ENCODE results near the gene CHST11.

Gene CHST11

DNA sequence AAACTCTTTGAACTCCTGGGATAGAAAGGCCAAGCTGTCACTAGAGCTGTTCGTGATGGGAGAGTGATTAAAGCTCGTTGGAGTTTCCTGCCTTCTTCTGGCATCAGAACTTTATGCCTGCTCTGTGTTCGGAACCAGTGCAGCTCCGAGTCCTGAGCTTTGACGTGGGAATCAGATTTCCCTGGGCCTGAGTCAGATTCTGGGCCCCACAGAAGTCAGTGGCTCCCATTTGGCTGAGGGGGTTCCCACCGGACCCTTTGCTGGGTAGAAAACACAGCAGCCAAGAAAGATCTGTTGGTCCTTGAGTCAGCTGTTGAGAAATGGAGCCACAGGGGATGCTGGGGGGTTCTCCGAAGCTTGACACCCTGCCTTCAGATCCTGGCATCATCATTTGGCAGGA, 238.0 kb downstream of the CHST11 start:
- DNase-seq (ENCODE audit: low read depth, low spot score), result no peak

DNA sequence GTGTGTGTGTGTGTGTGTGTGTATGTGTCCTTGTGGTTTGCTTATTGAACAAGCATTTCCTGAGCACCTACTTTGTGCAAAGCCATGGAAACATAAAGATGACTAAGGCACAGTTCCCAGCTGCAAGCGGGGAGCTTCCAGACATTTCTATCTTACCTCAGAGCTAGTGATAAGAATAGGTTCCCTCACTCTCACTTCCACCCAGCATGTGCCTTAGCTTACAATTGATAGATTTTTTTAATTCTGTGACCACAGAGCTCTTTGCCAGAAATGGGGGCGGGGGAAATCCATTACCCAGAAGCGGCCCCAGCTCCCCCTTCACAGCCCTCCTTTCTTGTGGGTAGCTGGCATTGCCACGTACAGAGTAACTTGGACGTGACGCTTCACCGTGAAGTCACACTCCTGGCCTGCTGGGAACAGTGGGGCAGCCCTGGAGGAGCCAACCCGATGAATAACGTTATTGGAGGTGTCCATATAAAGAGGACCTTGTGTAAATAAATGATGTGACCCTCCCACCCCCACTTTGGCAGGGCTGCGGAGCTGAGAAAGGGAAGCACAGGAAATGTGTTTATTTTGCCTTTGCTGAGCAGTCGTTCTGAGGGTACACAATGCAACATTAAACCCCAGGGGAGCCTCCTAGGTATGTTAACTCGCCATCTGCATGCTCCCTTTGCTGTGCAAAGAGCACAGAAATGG, 238.9 kb downstream of the CHST11 start:
- DNase-seq (ENCODE audit: low read depth, low spot score), result peak; percentile 54

GRCh38 chr12:104697186-104697585, 240.4 kb downstream of the CHST11 start:
- DNase-seq (ENCODE audit: low read depth, low spot score), result no peak

DNA sequence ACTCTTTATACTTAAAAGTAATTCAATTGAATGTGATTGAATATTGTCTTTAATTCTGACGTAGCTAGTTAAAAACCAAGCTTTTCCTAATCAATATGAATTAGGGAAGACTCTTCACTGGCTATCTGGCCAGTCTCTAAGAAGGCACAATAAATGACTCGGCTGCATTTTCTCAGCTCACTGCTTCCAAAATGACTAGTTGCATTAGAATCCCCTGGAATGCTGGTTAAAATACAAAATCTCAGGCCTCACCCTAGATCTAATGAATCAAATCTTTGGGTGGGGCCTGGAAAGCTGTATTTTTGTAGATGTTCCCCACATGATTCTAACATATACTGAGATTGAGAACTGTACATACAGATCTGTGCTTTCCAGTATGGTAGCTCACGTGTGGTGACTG, 242.1 kb downstream of the CHST11 start:
- DNase-seq (ENCODE audit: low read depth, low spot score), result no peak

GRCh38 chr12:104699489-104700190, 242.9 kb downstream of the CHST11 start:
- DNase-seq (ENCODE audit: low read depth, low spot score), result no peak

GRCh38 chr12:104700324-104700723, 243.6 kb downstream of the CHST11 start:
- no peak for DNase-seq (ENCODE audit: low read depth, low spot score)

DNA sequence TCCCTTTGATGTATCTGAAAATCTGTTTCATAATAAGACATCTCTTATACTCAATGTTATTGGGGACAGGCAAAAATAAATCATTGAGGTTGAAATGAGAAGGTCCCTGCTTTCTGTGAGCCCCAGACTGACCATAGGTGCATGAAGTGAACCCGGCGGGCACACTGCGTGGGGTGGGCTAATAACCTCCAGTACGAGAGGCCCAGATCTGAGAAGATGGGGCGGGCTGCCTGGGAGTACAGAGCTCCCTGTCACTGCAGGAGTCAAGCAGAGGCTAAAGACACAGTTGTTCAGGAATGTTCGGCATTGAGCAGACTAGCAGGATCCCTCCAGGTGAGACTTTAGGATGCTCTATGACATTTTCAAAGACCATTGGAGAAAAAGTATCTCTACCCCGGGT, 244.6 kb downstream of the CHST11 start:
- no peak for DNase-seq (ENCODE audit: low read depth, low spot score)

GRCh38 chr12:104701756-104702155, 245.0 kb downstream of the CHST11 start:
- DNase-seq (ENCODE audit: low read depth, low spot score), result no peak

GRCh38 chr12:104702565-104703139, 245.9 kb downstream of the CHST11 start:
- no peak for DNase-seq (ENCODE audit: low read depth, low spot score)

DNA sequence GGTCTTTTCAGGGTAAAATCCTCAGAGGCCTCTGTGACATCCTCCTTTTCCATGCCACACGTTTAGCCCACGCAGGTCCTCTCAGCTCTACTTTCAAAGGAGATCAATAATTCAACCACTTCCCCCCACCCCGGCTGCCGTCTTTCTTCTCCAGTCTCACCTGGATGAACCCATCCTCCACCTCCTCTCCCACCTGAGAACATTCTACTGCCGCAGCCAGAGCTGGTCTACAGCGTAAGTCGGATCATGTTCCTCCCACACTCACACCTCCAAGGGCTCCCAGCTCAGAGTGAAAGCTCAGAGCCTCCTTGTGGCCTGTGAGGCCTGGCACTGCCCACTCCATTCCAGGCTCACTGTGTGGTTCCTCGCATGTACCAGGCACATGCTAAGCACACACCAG, 246.6 kb downstream of the CHST11 start:
- DNase-seq (ENCODE audit: low read depth, low spot score), result no peak

- DNase-seq (ENCODE audit: low read depth, low spot score), result no peak
Measured at GRCh38 chr12:104704224-104704779, 247.6 kb downstream of the CHST11 start.

- DNase-seq (ENCODE audit: low read depth, low spot score), result no peak
Measured at GRCh38 chr12:104707194-104707593, 250.4 kb downstream of the CHST11 start.

- no peak for DNase-seq (ENCODE audit: low read depth, low spot score)
Measured at GRCh38 chr12:104707794-104708558, 251.2 kb downstream of the CHST11 start.

DNA sequence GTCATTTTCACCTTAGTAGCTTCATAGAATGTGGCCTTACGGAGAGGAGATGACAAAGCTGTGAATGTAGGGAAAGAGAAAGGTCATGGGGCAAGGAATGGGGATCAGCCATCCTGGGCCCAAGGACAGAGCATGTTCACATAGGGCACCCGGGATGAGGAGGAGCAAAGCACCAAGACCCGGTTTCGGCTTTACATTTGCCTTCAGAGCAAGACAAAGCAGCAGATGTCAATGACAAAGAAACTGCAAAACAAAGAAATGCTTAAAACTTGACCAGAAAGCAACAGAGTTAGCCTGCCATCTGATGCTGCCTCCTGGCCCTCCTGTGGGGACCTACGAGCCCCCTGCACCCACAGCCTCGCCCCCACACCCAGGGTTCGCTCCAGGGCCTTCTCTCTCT, 252.1 kb downstream of the CHST11 start:
- no peak for DNase-seq (ENCODE audit: low read depth, low spot score)

DNA sequence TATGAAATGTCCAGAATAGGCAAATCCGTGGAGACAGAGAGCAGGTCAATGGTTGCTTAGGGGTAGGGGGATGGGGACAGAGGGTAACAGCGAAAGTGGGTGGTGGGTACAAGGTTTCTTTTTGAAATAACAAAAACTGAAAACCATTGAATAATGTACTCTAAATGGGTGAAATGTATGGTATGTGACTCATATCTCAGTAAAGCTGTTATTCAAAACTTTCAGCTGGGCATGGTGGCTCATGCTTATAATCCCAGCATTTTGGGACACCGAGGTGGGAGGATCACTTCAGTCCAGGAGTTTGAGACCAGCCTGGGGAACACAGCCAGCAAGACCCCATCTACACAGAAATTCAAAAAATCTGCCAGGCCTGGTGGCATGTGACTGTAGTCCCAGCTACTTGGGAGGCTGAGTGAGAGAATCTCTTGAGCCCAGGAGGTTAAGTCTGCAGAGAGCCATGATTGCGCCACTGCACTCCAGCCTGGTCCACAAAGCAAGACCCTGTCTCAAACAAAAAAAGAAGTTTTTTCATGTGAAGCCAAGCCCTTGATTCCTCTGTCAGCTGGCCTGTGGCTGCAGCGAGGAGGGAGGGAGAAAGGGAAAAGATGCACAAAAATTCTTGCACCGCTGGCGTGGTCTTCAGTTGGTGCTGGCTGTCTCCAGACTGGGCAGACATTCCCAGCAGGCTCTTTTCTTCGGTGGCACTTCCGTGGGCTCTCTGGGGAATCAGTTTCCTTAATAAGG, 253.1 kb downstream of the CHST11 start:
- no peak for DNase-seq (ENCODE audit: low read depth, low spot score)

GRCh38 chr12:104710940-104711689, 254.4 kb downstream of the CHST11 start:
- no peak for DNase-seq (ENCODE audit: low read depth, low spot score)

GRCh38 chr12:104712477-104712876, 255.7 kb downstream of the CHST11 start:
- no peak for DNase-seq (ENCODE audit: low read depth, low spot score)

DNA sequence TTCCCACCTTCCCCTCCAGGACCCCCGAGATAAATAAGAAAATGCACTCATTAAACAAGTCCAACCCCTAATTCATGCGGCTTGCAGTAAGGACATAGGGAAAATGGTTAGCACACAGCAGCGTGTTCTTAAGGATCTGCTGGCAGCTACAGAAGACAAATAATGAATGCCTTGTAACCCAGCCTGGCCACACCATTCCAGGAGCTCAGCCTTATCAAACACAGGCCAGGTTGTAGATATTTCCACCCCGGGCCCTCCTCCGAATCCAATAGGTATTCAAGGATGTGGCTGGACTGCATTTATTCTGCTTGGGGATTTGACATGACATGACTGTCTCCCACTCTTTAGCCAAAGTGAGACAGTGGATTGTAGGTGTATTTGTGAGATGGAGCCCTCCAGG, 256.2 kb downstream of the CHST11 start:
- DNase-seq (ENCODE audit: low read depth, low spot score), result no peak

- DNase-seq (ENCODE audit: low read depth, low spot score), result no peak
Measured at GRCh38 chr12:104713444-104713843, 256.7 kb downstream of the CHST11 start.

DNA sequence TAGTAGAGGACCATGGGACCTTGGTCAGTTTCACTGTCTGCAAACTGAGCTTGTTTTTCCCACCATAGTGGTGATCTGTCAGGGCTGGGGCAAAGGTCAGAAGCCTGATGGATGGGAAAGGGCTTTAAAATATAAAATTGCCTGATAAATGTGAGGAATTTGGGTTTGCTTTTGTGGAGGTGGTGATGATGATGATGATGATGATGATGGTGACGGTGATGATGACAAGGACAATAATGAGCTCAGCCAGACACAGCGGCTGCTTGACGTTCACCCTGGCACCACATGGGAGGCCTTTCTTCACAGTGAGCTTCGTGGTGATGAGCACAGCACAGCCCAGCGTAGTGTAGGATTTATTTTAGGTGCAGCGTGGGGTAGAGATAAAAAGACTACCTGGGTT, 257.6 kb downstream of the CHST11 start:
- DNase-seq (ENCODE audit: low read depth, low spot score), result no peak

DNA sequence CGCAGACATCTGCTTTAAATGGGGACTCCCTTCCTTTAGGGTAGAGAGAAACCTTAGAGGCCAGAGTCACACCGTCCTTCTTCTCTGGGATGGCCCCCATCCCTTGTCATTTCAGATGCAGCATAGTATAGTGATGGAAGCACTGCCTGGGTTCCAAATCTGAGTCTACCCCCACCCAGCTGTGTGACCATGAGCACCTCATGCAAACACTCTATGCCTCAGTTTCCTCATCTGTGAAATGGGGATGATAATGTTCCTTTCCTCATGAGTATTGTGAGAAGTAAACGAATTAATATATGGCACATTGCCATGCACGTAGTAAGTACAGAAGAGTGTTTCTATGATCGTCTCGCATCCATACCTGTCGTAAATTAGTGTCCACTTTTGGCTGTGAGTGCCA, 259.4 kb downstream of the CHST11 start:
- DNase-seq (ENCODE audit: low read depth, low spot score), result no peak

Measured in activated naive CD8-positive, alpha-beta T cell treated with anti-CD3 and anti-CD28 coated beads, Interleukin-2, amount 50 U/mL, for 16 hours (primary cell).